Measurements from ENCODE around the gene ADARB1.

Gene ADARB1

GRCh38 chr21:45095505-45095904 lies 21.1 kb downstream of the ADARB1 start:
- DNase-seq (ENCODE audit: low spot score) = no peak

GRCh38 chr21:45096217-45096616 lies 21.8 kb downstream of the ADARB1 start:
- DNase-seq (ENCODE audit: low spot score) = no peak

- DNase-seq (ENCODE audit: low spot score) = no peak
Observed at GRCh38 chr21:45097827-45098387, 23.5 kb downstream of the ADARB1 start.

GRCh38 chr21:45098867-45099266 lies 24.5 kb downstream of the ADARB1 start:
- DNase-seq (ENCODE audit: low spot score) = peak; percentile 43

- no peak for DNase-seq (ENCODE audit: low spot score)
Observed at GRCh38 chr21:45099571-45099970, 25.2 kb downstream of the ADARB1 start.

- no peak for DNase-seq (ENCODE audit: low spot score)
Observed at GRCh38 chr21:45100866-45101265, 26.5 kb downstream of the ADARB1 start.

GRCh38 chr21:45102391-45102932 lies 28.1 kb downstream of the ADARB1 start:
- DNase-seq (ENCODE audit: low spot score) = no peak

GRCh38 chr21:45103971-45104520 lies 29.7 kb downstream of the ADARB1 start:
- DNase-seq (ENCODE audit: low spot score) = no peak

GRCh38 chr21:45104560-45104959 lies 30.2 kb downstream of the ADARB1 start:
- DNase-seq (ENCODE audit: low spot score) = peak; percentile 27

- peak; percentile 87 for DNase-seq (ENCODE audit: low spot score)
Observed at GRCh38 chr21:45105906-45106485, 31.6 kb downstream of the ADARB1 start.

GRCh38 chr21:45108034-45108790 lies 33.8 kb downstream of the ADARB1 start:
- DNase-seq (ENCODE audit: low spot score) = no peak

GRCh38 chr21:45108808-45109781 lies 34.7 kb downstream of the ADARB1 start:
- DNase-seq (ENCODE audit: low spot score) = no peak

- DNase-seq (ENCODE audit: low spot score) = no peak
Observed at GRCh38 chr21:45109831-45110492, 35.6 kb downstream of the ADARB1 start.

GRCh38 chr21:45110873-45111624 lies 36.7 kb downstream of the ADARB1 start:
- DNase-seq (ENCODE audit: low spot score) = no peak

- no peak for DNase-seq (ENCODE audit: low spot score)
Observed at GRCh38 chr21:45111703-45112102, 37.3 kb downstream of the ADARB1 start.

GRCh38 chr21:45112371-45112770 lies 38.0 kb downstream of the ADARB1 start:
- DNase-seq (ENCODE audit: low spot score) = no peak

GRCh38 chr21:45113543-45113942 lies 39.2 kb downstream of the ADARB1 start:
- no peak for DNase-seq (ENCODE audit: low spot score)

- DNase-seq (ENCODE audit: low spot score) = no peak
Observed at GRCh38 chr21:45114072-45114471, 39.7 kb downstream of the ADARB1 start.

- DNase-seq (ENCODE audit: low spot score) = no peak
Observed at GRCh38 chr21:45114475-45114874, 40.1 kb downstream of the ADARB1 start.

- DNase-seq (ENCODE audit: low spot score) = no peak
Observed at GRCh38 chr21:45115141-45115540, 40.8 kb downstream of the ADARB1 start.

All from COLO829 (cell line).